Measurements from ENCODE around the gene LHX3.

DNA sequence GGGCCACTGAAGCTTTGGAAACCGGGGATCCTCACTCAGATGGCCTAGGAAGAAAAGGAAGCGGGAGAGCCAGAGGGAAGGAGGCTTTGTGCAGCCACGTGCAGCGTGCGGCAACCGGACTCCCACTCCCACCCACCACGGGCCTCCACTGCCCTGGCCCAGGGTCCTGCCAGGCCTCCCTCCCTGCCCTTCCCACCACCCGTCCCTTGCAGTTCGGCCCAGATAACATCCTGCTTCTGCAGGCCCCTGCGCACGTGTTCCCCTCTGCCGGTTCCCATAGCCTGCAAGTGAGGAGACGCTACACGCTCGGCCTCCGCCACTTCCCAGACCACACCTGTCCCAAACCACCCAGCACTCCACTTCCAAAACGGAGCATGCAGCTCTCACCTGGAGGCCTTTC lies 4.3 kb upstream of the LHX3 start:
- TF ChIP-seq, protein P1, sequence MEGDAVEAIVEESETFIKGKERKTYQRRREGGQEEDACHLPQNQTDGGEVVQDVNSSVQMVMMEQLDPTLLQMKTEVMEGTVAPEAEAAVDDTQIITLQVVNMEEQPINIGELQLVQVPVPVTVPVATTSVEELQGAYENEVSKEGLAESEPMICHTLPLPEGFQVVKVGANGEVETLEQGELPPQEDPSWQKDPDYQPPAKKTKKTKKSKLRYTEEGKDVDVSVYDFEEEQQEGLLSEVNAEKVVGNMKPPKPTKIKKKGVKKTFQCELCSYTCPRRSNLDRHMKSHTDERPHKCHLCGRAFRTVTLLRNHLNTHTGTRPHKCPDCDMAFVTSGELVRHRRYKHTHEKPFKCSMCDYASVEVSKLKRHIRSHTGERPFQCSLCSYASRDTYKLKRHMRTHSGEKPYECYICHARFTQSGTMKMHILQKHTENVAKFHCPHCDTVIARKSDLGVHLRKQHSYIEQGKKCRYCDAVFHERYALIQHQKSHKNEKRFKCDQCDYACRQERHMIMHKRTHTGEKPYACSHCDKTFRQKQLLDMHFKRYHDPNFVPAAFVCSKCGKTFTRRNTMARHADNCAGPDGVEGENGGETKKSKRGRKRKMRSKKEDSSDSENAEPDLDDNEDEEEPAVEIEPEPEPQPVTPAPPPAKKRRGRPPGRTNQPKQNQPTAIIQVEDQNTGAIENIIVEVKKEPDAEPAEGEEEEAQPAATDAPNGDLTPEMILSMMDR (IDR thresholded peaks at IDR 0.05; ENCODE audit: low read depth, low read length) = no peak
- no peak for TF ChIP-seq POLR2A (IDR thresholded peaks at IDR 0.05; ENCODE audit: extremely low read depth, insufficient read length)

Measured in NB4 (cell line).